Activated naive CD8-positive, alpha-beta T cell treated with anti-CD3 and anti-CD28 coated beads, Interleukin-2, amount 10 ng/mL, durations not matched to agents 7 days and 5 days (primary cell): ENCODE measurements around the gene PHKG2. TPM values are rescaled to one million over a fixed set of nuclear protein-coding genes. Genes with fewer than 3 reads are reported as not detected.
"Not testable (repeated sequence)": the region's sequence is repeated elsewhere in the genome, so short reads cannot be mapped to it uniquely, and the experiment has no call there.

Experiments used
- ATAC-seq: fragments of 150-1000 bp; cut with Tn5 transposase; one replicate; pipeline ENCODE4 v1.10.0; 2021; ENCODE audit warnings: low read depth, moderate library complexity
- POLR2A ChIA-PET: fragments of 350-600 bp; sonication (Branson Sonifier 250); formaldehyde crosslinking; loops from one replicate; lab custom pipeline; 2021; ENCODE audit warnings: antibody characterized with exemption; lab: Charles Lee
- DNase-seq: peaks from one replicate; pipeline ENCODE4 v3.0.0; 2021
- H3K27ac Mint-ChIP-seq: one replicate; pipeline ENCODE4 v1.8.0; 2022; ENCODE audit warnings: mild to moderate bottlenecking, mixed read lengths
- H3K27me3 Mint-ChIP-seq: one replicate; pipeline ENCODE4 v1.8.0; 2022; ENCODE audit warnings: mild to moderate bottlenecking, moderate library complexity, mixed read lengths
- H3K36me3 Mint-ChIP-seq: one replicate; pipeline ENCODE4 v1.8.0; 2021; ENCODE audit warnings: mild to moderate bottlenecking, mixed read lengths
- H3K4me1 Mint-ChIP-seq: one replicate; pipeline ENCODE4 v1.8.0; 2021; ENCODE audit warnings: mixed read lengths
- H3K4me3 Mint-ChIP-seq: one replicate; pipeline ENCODE4 v1.8.0; 2022; ENCODE audit warnings: mild to moderate bottlenecking, moderate library complexity, mixed read lengths
- H3K9me3 Mint-ChIP-seq: one replicate; pipeline ENCODE4 v1.8.0; 2021; ENCODE audit warnings: mixed read lengths
- total RNA-seq, 2 experiments: library from RNA; stranded (reverse); gene quantifications; one replicate each; pipeline ENCODE4 v1.2.3, GENCODE V29; 2021

The PHKG2 gene
- 10 to 100 TPM; 48.2 to 48.9 TPM for total RNA-seq

DNA sequence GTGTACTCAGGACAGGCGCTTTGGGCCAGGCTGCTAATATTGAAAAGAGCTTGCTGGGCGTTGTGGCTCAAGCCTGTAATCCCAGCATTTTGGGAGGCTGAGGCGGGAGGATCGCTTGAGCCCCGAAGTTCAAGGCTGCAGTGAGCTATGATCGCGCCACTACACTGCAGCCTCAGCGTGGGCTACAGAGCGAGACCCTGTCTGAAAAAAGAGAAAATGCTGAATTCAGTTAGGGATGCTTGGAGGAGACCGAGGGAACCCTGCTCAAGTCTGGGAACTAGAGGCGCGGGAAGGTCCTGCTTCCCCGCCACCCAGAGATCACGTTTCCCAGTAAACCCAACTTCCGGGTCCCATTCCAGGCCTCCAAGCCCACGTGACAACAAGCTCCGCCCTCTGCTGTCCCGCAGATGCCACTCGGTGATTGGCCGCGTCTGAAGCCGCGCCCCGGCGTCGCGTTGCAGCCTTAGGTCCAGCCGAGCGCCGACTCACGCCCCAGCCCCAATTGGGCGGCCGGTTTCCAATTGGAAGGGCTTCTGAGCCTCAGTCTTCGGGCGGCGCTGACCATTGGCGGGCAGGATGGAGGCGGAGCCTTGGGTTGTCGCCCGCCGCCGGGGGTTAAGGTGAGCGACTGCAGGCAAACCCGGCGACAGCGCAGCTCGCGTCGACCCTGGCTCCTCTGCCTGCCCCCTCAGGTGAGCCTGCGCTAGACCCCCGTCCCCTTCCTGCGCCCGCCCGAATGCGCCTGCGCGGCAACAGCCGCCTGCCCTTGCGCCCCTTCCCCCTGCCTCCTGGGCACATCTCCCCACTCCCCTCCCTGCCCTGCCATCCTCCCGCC is at the start of gene PHKG2:
PHKG2 (plus strand) TSS at position 627 of the 835 bp plus-strand sequence. CDS start 396 bp downstream, outside the sequence.
- Mint-ChIP-seq H3K9me3 (no peaks in the 10 kb centered on the region), H3K36me3 (peaks cover 21% of the 10 kb centered on the region), H3K4me3 (peak within 1 kb of the TSS; percentile 94), H3K4me1 (peaks cover 20% of the 10 kb centered on the region), H3K27ac (peak within 1 kb of the TSS; percentile 95), H3K27me3 (no peaks in the 10 kb centered on the region)
- ATAC-seq = peak; percentile 99
- DNase-seq = peak; percentile 95
- POLR2A ChIA-PET = interaction anchor here (0.5 to 2.4 kb wide), 25 partner anchors 10 to 562 kb away, joined by 3 to 15 read pairs (median 4); partner anchors contain the start of genes CFAP119, FBRS, RNF40 and SRCAP

DNA sequence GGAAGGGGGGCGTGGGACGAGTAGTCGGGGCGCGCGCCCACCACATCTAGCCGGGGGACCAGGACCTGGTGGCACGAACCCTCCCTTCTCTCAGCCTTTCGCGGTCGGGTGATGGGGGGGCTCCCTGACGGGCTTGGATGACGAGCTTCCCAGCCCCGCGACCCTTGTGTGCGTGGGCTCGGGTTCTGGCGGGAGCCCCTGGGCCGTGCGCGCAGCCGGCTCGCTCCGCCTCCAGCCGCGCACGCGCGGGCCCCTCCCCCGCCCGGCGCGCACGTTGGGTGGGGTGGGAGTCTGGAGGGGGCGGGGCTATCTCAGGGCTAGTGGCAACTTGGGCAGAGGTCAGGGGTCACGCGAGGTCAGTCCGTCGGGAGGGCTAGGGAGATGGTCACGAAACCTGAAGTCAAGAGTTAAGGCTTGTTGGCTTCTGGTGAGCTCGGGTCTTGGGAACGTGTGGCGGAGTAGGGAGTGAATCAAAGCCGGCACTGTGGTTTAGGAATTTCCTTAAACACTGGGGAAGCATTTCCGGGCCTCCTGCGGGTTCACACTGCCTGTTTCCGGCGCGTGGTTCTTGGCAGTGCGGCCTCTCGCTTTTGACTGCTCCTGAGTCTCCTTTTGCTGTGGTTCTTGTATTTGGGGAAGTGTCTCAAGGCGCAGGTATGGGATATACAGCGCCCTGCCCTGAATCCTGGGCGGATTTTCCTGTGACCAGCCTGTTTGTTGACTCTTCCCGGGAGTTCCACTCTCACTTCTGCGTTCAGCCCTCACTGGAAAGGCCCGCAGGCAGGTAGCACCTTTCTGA is 49.2 kb upstream of the PHKG2 start, which contains the start of gene SRCAP:
SRCAP (plus strand) TSS at position 356 of the 799 bp plus-strand sequence. CDS start 1,654 bp downstream, outside the sequence.
- Mint-ChIP-seq H3K27me3 (no peaks in the 10 kb centered on the region), H3K4me3 (peak within 1 kb of the TSS; percentile 100), H3K4me1 (peaks cover 30% of the 10 kb centered on the region), H3K27ac (peak within 1 kb of the TSS; percentile 99), H3K9me3 (no peaks in the 10 kb centered on the region), H3K36me3 (peaks cover 16% of the 10 kb centered on the region)
- POLR2A ChIA-PET = interaction anchor here (0.6 to 4.1 kb wide), 7 partner anchors 31 to 246 kb away, joined by 3 to 49 read pairs (median 6); partner anchors contain the start of genes FBRS, PHKG2 and PRR14
- DNase-seq (peak; percentile 93), ATAC-seq (peak; percentile 25)

GRCh38 chr16:30699615-30700099 is 48.6 kb upstream of the PHKG2 start:
- no peak for ATAC-seq
- no peaks in the 10 kb centered on the region for H3K9me3 Mint-ChIP-seq

GRCh38 chr16:30700491-30700890 is 47.7 kb upstream of the PHKG2 start:
- H3K27me3 Mint-ChIP-seq = no peaks in the 10 kb centered on the region
- ATAC-seq (no peak), DNase-seq (no peak)
- H3K4me1 Mint-ChIP-seq = peaks cover 24% of the 10 kb centered on the region
- peaks cover 17% of the 10 kb centered on the region for H3K36me3 Mint-ChIP-seq
- H3K9me3 Mint-ChIP-seq = no peaks in the 10 kb centered on the region
- no peak overlapping the region for H3K27ac Mint-ChIP-seq
- POLR2A ChIA-PET = no interaction called here
- no peak overlapping the region for H3K4me3 Mint-ChIP-seq

More at GRCh38 chr16:30699615-30700099, 48.6 kb upstream of the PHKG2 start:
- peak overlapping the region; percentile 96 for H3K27ac Mint-ChIP-seq
- H3K27me3 Mint-ChIP-seq = no peaks in the 10 kb centered on the region
- H3K4me1 Mint-ChIP-seq = peaks cover 29% of the 10 kb centered on the region
- DNase-seq = no peak
- peak overlapping the region; percentile 100 for H3K4me3 Mint-ChIP-seq
- peaks cover 17% of the 10 kb centered on the region for H3K36me3 Mint-ChIP-seq
- POLR2A ChIA-PET = interaction anchor here (0.6 to 4.1 kb wide), 4 partner anchors 41 to 246 kb away, joined by 5 to 49 read pairs (median 10); partner anchors contain the start of genes FBRS and PHKG2

- DNase-seq (no peak), ATAC-seq (no peak)
- POLR2A ChIA-PET = no interaction called here
- Mint-ChIP-seq H3K4me1 (peaks cover 24% of the 10 kb centered on the region), H3K27ac (no peak overlapping the region), H3K27me3 (no peaks in the 10 kb centered on the region), H3K9me3 (no peaks in the 10 kb centered on the region), H3K4me3 (no peak overlapping the region), H3K36me3 (peaks cover 17% of the 10 kb centered on the region)
These were observed 47.3 kb upstream of the PHKG2 start for GRCh38 chr16:30700971-30701370.

GRCh38 chr16:30703071-30703470 is 45.2 kb upstream of the PHKG2 start:
- ATAC-seq, H3K27ac Mint-ChIP-seq, H3K27me3 Mint-ChIP-seq, POLR2A ChIA-PET, DNase-seq, H3K4me3 Mint-ChIP-seq, H3K9me3 Mint-ChIP-seq: not testable (repeated sequence)
- H3K4me1 Mint-ChIP-seq = peaks cover 17% of the 10 kb centered on the region
- H3K36me3 Mint-ChIP-seq = peaks cover 29% of the 10 kb centered on the region

DNA sequence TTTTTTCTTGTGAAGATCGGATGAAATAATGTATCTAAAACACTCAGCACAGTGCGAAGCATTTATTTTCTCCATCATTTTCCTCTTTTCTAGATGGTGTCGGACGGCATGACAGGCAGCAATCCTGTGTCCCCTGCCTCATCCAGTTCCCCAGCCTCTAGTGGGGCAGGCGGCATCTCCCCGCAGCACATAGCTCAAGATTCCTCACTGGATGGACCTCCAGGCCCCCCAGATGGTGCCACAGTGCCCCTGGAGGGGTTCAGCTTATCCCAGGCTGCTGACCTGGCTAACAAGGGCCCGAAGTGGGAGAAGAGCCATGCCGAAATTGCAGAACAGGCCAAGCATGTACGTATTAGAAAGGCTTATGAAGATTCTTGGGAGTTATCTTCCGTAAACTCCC is 44.3 kb upstream of the PHKG2 start:
- Mint-ChIP-seq H3K27me3 (no peaks in the 10 kb centered on the region), H3K4me1 (peaks cover 17% of the 10 kb centered on the region), H3K4me3 (no peak overlapping the region), H3K36me3 (peaks cover 29% of the 10 kb centered on the region), H3K9me3 (no peaks in the 10 kb centered on the region), H3K27ac (no peak overlapping the region)
- DNase-seq (no peak), ATAC-seq (no peak)
- POLR2A ChIA-PET = no interaction called here

- no peak for DNase-seq
- Mint-ChIP-seq H3K9me3 (no peaks in the 10 kb centered on the region), H3K36me3 (peaks cover 30% of the 10 kb centered on the region), H3K27me3 (no peaks in the 10 kb centered on the region), H3K27ac (no peak overlapping the region), H3K4me1 (peaks cover 3% of the 10 kb centered on the region), H3K4me3 (no peak overlapping the region)
- no peak for ATAC-seq
- POLR2A ChIA-PET = no interaction called here
These were observed 42.2 kb upstream of the PHKG2 start for GRCh38 chr16:30706046-30706445.

DNA sequence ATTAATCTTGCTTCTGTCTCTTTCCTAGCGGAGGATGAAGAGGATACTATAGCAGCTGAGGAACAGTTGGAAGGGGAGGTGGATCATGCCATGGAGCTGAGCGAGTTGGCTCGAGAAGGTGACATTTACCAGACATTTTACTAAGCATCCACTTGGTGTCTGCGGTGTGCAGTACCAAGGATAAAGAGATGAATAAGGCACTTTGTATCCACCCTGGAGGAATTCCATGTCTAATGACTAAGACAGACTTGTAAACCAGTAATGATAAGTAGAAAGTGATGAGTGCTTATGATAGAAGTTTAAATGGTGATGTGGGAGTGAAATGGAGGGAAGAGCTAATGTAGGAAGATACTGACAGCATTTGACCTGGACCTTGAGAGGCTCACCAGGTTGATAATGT is 37.3 kb upstream of the PHKG2 start:
- ATAC-seq = no peak
- Mint-ChIP-seq H3K4me1 (peaks cover 19% of the 10 kb centered on the region), H3K9me3 (no peaks in the 10 kb centered on the region), H3K27ac (no peak overlapping the region), H3K36me3 (peaks cover 52% of the 10 kb centered on the region), H3K4me3 (no peak overlapping the region), H3K27me3 (no peaks in the 10 kb centered on the region)
- POLR2A ChIA-PET = interaction anchor here (0.7 kb wide), 2 partner anchors 21 to 51 kb away, joined by 3 read pairs; no protein-coding TSS in a partner anchor
- no peak for DNase-seq

DNA sequence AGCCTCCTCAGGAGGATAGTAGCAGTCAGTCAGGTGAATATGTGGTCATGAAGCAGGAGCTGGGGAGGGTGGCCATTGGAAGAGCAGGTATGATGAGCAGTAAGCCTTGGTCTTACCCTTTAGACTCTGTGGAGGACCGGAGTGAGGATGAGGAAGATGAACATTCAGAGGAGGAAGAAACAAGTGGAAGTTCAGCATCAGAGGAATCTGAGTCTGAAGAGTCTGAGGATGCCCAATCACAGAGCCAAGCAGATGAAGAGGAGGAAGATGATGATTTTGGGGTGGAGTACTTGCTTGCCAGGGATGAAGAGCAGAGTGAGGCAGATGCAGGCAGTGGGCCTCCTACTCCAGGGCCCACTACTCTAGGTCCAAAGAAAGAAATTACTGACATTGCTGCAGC is 36.5 kb upstream of the PHKG2 start:
- peaks cover 58% of the 10 kb centered on the region for H3K36me3 Mint-ChIP-seq
- no peak for DNase-seq
- POLR2A ChIA-PET = interaction anchor here (0.6 kb wide), 2 partner anchors 9 to 179 kb away, joined by 3 to 5 read pairs; no protein-coding TSS in a partner anchor
- H3K9me3 Mint-ChIP-seq = no peaks in the 10 kb centered on the region
- no peak overlapping the region for H3K4me3 Mint-ChIP-seq
- no peak overlapping the region for H3K27ac Mint-ChIP-seq
- H3K4me1 Mint-ChIP-seq = peaks cover 24% of the 10 kb centered on the region
- no peak for ATAC-seq
- no peaks in the 10 kb centered on the region for H3K27me3 Mint-ChIP-seq

DNA sequence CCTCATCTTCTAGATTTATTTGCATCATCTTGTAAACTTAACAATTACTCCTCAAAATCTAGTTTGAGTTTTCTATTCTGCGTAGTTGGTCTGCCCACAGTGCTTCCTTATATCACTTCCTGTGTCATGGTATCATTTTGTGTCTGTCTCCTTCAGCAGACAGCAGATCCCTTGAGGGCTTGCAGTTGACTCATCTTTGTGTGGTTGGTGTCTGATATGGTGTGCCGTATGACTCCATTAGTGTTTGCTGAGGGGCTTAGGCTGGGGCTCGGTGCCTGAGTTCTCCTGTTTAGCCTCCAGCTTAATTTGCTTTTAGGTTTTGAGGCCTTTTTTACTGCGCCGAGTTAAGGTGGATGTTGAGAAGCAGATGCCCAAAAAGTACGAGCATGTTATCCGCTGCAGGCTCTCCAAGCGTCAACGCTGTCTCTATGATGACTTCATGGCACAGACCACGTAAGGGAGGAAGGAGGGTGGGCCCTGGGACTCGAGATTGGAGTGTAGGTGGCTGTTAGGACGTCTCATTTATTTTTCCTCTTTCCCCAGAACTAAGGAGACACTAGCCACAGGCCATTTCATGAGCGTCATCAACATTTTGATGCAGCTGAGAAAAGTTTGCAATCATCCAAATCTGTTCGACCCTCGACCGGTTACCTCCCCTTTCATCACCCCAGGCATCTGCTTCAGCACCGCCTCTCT is 32.3 kb upstream of the PHKG2 start:
- POLR2A ChIA-PET = no interaction called here
- H3K4me3 Mint-ChIP-seq = peak overlapping the region; percentile 70
- H3K27ac Mint-ChIP-seq = peak overlapping the region; percentile 95
- DNase-seq (no peak), ATAC-seq (peak; percentile 100)
- H3K36me3 Mint-ChIP-seq = peaks cover 54% of the 10 kb centered on the region
- H3K27me3 Mint-ChIP-seq = no peaks in the 10 kb centered on the region
- peaks cover 28% of the 10 kb centered on the region for H3K4me1 Mint-ChIP-seq
- no peaks in the 10 kb centered on the region for H3K9me3 Mint-ChIP-seq

DNA sequence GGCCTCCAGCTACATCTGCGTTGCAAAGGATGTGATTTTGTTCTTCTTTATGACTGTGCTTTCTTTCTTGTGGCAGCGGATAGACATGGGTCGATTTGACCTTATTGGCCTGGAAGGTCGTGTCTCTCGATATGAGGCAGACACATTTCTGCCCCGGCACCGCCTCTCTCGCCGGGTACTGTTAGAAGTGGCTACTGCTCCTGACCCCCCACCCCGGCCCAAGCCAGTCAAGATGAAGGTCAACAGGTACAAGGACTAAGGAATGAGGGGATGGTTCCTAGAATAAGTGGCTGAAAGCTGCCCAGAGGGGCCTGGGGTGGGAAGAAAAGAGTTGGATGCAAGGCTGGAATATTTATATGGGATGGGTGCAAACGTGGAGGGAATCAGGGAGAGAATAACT is 28.1 kb upstream of the PHKG2 start:
- ATAC-seq = no peak
- no peak overlapping the region for H3K4me3 Mint-ChIP-seq
- POLR2A ChIA-PET = no interaction called here
- H3K4me1 Mint-ChIP-seq = peaks cover 16% of the 10 kb centered on the region
- DNase-seq = no peak
- no peaks in the 10 kb centered on the region for H3K27me3 Mint-ChIP-seq
- H3K27ac Mint-ChIP-seq = no peak overlapping the region
- peaks cover 52% of the 10 kb centered on the region for H3K36me3 Mint-ChIP-seq
- no peaks in the 10 kb centered on the region for H3K9me3 Mint-ChIP-seq
